ENCODE data around the gene TYMS. TPM values are rescaled to one million over a fixed set of nuclear protein-coding genes. Genes with fewer than 3 reads are reported as not detected.

TYMS gene
- total RNA-seq: 0.34 and 0.49 TPM in 2 replicates
- total RNA-seq (2013): 1.1 TPM
- 1.1 and 1.3 TPM in 2 replicates for polyA plus RNA-seq
- 5.0 and 6.4 TPM in 2 replicates for polyA minus RNA-seq

DNA sequence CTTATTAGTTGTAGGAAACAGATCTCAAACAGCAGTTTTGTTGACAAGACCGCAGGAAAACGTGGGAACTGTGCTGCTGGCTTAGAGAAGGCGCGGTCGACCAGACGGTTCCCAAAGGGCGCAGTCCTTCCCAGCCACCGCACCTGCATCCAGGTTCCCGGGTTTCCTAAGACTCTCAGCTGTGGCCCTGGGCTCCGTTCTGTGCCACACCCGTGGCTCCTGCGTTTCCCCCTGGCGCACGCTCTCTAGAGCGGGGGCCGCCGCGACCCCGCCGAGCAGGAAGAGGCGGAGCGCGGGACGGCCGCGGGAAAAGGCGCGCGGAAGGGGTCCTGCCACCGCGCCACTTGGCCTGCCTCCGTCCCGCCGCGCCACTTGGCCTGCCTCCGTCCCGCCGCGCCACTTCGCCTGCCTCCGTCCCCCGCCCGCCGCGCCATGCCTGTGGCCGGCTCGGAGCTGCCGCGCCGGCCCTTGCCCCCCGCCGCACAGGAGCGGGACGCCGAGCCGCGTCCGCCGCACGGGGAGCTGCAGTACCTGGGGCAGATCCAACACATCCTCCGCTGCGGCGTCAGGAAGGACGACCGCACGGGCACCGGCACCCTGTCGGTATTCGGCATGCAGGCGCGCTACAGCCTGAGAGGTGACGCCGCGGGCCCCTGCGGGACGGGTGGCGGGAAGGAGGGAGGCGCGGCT lies at the start of gene TYMS:
Gene TYMS (plus strand): TSS at position 343 of the 690 bp plus-strand sequence. CDS start 90 bp downstream, at position 433.
- Histone ChIP-seq H3K4me1 (ENCODE audit: control insufficient read depth in 2 of 2, insufficient read depth in 2 of 2, low read length in 2 of 2) (peaks cover 4 to 13% of the 10 kb centered on the region in 2 donors), H3K9ac (ENCODE audit: low read length) (peak within 1 kb of the TSS; percentile 68), H3K36me3 (replicated peaks in 1 of 2; ENCODE audit: control extremely low read depth in 1 of 2, control insufficient read depth in 1 of 2, extremely low read depth in 1 of 2, insufficient read depth in 2 of 2, low read length in 1 of 2) (no peaks in the 10 kb centered on the region), H3K4me2 (replicated peaks; ENCODE audit: low read depth, low read length, poor library complexity, severe bottlenecking) (peak within 1 kb of the TSS; percentile 87), H3K27me3 (replicated peaks in 1 of 4; ENCODE audit: control extremely low read depth in 1 of 4, control insufficient read depth in 3 of 4, insufficient read depth in 4 of 4, low read length in 3 of 4) (peaks cover 0 to 29% (median 2%) of the 10 kb centered on the region in 4 experiments), H3K79me2 (ENCODE audit: control insufficient read depth, insufficient read depth, low read length) (no peaks in the 10 kb centered on the region), H2AFZ (ENCODE audit: insufficient read depth, low read depth, low read length, poor library complexity, severe bottlenecking) (peak within 1 kb of the TSS; percentile 79), H3K27ac (ENCODE audit: low read length in 2 of 2) (no peak within 1 kb of the TSS), H4K20me1 (ENCODE audit: control insufficient read depth, insufficient read depth, low read length, poor library complexity, severe bottlenecking) (no peaks in the 10 kb centered on the region), H3K4me3 (ENCODE audit: control extremely low read depth in 1 of 5, extremely low read depth in 1 of 5, insufficient read depth in 1 of 5, low read depth in 2 of 5, low read length in 4 of 5) (peak within 1 kb of the TSS; percentile 1 to 73 (median 58)), H3K9me3 (ENCODE audit: control extremely low read depth in 1 of 3, control insufficient read depth in 2 of 3, insufficient read depth in 1 of 3, low read length in 2 of 3) (no peaks in the 10 kb centered on the region)
- intact Hi-C loops (cut with micrococcal nuclease): no loop called here
- Mint-ChIP-seq H3K9me3 (ENCODE audit: insufficient read depth) (no peaks in the 10 kb centered on the region), H3K27ac (no peak within 1 kb of the TSS), H3K4me1 (peaks cover 15% of the 10 kb centered on the region), H3K27me3 (peaks cover 28% of the 10 kb centered on the region), H3K4me3 (peak within 1 kb of the TSS; percentile 85)
- ATAC-seq (ENCODE audit: low read depth) (peak; percentile 51), DNase-seq (peak; percentile 46)
- no peak for TF ChIP-seq EZH2 (IDR thresholded peaks at IDR 0.05; ENCODE audit: borderline replicate concordance, insufficient read depth, low read depth, low read length, poor library complexity, severe bottlenecking)
- TF ChIP-seq, protein P1, sequence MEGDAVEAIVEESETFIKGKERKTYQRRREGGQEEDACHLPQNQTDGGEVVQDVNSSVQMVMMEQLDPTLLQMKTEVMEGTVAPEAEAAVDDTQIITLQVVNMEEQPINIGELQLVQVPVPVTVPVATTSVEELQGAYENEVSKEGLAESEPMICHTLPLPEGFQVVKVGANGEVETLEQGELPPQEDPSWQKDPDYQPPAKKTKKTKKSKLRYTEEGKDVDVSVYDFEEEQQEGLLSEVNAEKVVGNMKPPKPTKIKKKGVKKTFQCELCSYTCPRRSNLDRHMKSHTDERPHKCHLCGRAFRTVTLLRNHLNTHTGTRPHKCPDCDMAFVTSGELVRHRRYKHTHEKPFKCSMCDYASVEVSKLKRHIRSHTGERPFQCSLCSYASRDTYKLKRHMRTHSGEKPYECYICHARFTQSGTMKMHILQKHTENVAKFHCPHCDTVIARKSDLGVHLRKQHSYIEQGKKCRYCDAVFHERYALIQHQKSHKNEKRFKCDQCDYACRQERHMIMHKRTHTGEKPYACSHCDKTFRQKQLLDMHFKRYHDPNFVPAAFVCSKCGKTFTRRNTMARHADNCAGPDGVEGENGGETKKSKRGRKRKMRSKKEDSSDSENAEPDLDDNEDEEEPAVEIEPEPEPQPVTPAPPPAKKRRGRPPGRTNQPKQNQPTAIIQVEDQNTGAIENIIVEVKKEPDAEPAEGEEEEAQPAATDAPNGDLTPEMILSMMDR (IDR thresholded peaks at IDR 0.05): no peak
- ChIA-PET CTCF (no interaction called here), POLR2A (interaction anchor here (0.6 kb wide), 1 partner anchor 8 kb away, joined by 5 read pairs; no protein-coding TSS in a partner anchor)
- under 1% methylated on average over 79 of the region's 79 CpGs for WGBS (ENCODE audit: insufficient coverage)

DNA sequence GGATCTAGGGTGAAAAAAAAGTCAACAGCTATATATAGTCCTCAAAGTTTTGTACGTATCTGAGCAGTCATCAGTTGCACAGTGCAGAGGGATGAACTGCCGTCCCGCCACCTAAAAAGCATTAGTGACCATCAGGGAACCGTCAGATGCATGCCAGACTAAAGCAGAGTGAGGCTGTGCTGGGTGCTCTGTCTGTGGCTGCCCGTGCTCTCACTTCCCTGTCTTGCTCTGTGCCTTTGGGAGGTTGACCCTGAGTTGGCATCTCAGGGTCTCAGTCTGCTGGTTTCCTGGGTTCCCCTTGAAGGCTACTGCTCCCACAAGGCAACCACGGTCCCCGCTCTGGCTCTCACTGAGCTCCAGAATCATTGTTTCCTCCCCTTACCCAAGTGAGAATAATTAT lies 49.5 kb upstream of the TYMS start:
- TF ChIP-seq, protein P1 (IDR thresholded peaks at IDR 0.05): no peak
- TF ChIP-seq EZH2 (IDR thresholded peaks at IDR 0.05; ENCODE audit: borderline replicate concordance, insufficient read depth, low read depth, low read length, poor library complexity, severe bottlenecking): no peak
- Histone ChIP-seq H3K36me3 (replicated peaks in 1 of 2; ENCODE audit: control extremely low read depth in 1 of 2, control insufficient read depth in 1 of 2, extremely low read depth in 1 of 2, insufficient read depth in 2 of 2, low read length in 1 of 2) (no peaks in the 10 kb centered on the region), H3K4me2 (replicated peaks; ENCODE audit: low read depth, low read length, poor library complexity, severe bottlenecking) (no peak overlapping the region), H3K79me2 (ENCODE audit: control insufficient read depth, insufficient read depth, low read length) (no peaks in the 10 kb centered on the region), H4K20me1 (ENCODE audit: control insufficient read depth, insufficient read depth, low read length, poor library complexity, severe bottlenecking) (no peaks in the 10 kb centered on the region), H3K9me3 (ENCODE audit: control extremely low read depth in 1 of 3, control insufficient read depth in 2 of 3, insufficient read depth in 1 of 3, low read length in 2 of 3) (no peaks in the 10 kb centered on the region), H3K4me1 (ENCODE audit: control insufficient read depth in 2 of 2, insufficient read depth in 2 of 2, low read length in 2 of 2) (no peaks in the 10 kb centered on the region), H3K4me3 (ENCODE audit: control extremely low read depth in 1 of 5, extremely low read depth in 1 of 5, insufficient read depth in 1 of 5, low read depth in 2 of 5, low read length in 4 of 5) (no peak overlapping the region), H3K27me3 (replicated peaks in 1 of 4; ENCODE audit: control extremely low read depth in 1 of 4, control insufficient read depth in 3 of 4, insufficient read depth in 4 of 4, low read length in 3 of 4) (no peaks in the 10 kb centered on the region), H3K27ac (ENCODE audit: low read length in 2 of 2) (no peak overlapping the region), H3K9ac (ENCODE audit: low read length) (no peak overlapping the region), H2AFZ (ENCODE audit: insufficient read depth, low read depth, low read length, poor library complexity, severe bottlenecking) (no peak overlapping the region)
- intact Hi-C loops (cut with micrococcal nuclease): no loop called here
- ChIA-PET CTCF (no interaction called here), POLR2A (no interaction called here)
- H3K9me3 Mint-ChIP-seq (ENCODE audit: insufficient read depth): no peaks in the 10 kb centered on the region
- no peaks in the 10 kb centered on the region for H3K4me1 Mint-ChIP-seq
- H3K4me3 Mint-ChIP-seq: no peak overlapping the region
- WGBS (ENCODE audit: insufficient coverage): 74% methylated on average over 5 of the region's 7 CpGs
- no peak for DNase-seq
- no peak overlapping the region for H3K27ac Mint-ChIP-seq
- peaks cover 8% of the 10 kb centered on the region for H3K27me3 Mint-ChIP-seq
- ATAC-seq (ENCODE audit: low read depth): no peak
